Raji (cell line): ENCODE results near the gene BIRC6.

Source experiments
- POLR2A ChIP-seq: IDR thresholded peaks from 2 replicates; pipeline ENCODE4 v1.6.1; 2011; ENCODE audit warnings: low read depth, low read length, control low read depth; ENCODE audit not compliant: insufficient read depth

The BIRC6 gene

DNA sequence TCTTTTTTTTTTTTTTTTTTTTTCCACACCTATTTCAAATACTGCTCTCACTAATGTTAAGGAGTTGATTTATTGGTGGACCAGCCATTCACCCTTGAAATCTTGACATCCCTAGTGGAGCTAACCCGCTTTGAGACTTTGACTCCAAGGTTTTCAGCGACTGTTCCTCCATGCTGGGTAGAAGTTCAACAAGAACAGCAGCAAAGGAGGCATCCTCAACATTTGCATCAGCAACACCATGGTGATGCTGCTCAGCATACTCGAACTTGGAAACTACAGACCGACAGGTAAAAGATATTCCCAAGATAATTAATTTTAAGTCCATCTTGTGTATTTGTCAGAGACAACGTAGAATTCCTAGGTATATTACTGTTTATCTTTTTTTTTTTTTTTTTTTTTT lies 74.0 kb downstream of the BIRC6 start:
- TF ChIP-seq POLR2A = no peak

DNA sequence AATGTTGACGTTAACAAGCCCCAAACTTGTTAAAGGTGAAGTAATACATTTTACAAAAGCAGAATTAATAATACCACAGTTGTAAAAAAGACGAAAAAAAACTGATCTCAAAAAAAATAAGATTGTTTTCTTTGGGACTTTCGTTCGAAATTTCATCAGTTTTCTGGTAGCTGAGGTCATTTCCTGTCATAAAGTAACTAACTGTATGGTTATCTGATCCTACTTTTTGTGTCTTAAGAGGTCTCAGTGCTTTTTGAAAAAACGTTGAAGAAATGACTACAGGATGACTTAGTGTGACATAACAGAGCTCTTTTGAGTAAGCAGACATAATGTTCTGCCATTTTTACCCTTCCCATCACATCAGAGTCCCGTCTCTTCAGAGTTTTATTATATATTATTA lies 79.3 kb downstream of the BIRC6 start:
- TF ChIP-seq POLR2A = no peak

DNA sequence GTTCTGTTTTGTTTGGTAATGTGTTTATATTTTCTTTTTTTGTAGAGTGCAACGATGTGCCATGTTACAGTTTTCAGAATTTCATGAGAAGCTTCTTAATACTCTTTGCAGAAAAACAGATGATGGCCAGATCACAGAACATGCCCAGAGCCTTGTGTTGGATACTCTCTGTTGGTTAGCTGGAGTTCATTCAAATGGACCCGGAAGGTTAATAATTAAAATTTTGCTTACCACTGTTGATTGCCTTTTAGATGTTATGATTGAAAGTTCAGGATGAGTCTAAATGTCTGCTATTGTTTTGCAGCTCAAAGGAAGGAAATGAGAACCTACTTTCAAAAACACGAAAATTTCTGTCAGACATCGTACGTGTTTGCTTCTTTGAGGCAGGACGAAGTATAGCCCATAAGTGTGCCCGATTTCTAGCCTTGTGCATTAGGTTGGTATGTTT lies 85.2 kb downstream of the BIRC6 start:
- no peak for TF ChIP-seq POLR2A

- no peak for TF ChIP-seq POLR2A
Observed at GRCh38 chr2:32446369-32446768, 89.5 kb downstream of the BIRC6 start.

DNA sequence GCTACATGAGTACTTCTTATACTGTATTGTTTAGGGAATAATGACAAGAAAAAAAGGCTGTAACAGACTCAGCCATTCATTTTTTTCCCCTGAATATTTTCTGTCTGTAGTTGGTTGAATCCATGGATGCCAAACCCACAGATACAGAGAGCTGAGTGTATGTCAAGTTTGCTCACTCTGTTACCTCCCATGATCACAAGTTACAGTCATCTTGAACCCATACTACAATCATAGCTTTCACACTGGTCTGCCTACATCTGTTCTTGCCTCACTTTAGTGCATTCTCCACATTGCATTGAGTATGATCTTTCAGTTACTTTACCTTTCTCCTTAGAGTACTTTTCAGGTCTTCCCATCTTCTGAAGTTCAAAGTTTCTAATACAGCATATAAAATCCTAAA lies 94.0 kb downstream of the BIRC6 start:
- no peak for TF ChIP-seq POLR2A

DNA sequence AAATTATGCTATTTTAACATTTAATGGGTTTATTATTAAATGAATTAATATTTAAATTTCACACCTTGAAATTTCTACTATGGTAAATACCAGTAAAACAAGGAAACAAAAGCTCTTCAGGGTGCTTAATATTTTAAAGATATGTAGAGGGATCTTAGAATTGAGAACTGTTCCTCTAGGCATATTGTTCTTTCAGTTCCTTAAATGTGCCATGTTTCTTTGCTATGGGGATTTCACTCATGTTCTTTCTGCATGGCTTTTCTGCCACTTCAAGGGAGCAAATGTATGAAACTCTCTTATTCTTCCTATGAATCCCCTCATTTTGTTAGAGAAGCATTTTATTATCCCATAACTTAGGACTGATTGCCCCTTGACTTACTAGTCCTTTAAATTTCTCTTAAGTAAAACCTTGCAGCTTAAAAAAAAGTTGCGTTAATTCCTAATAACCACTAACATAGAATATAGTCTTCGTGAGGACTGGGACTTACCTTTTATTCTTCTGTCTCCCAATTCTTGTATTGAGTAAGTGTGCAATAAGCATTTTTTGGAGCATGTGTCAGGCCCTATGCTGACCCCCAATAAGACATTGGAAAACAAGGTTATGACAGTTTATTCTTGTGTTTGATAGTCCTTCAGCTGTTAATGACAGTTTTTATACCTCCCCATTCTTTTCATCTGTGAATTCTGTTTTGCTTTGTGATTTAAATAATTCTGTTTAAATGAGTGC lies 95.7 kb downstream of the BIRC6 start:
- no peak for TF ChIP-seq POLR2A

- TF ChIP-seq POLR2A = no peak
Observed at GRCh38 chr2:32453242-32454062, 96.6 kb downstream of the BIRC6 start.

DNA sequence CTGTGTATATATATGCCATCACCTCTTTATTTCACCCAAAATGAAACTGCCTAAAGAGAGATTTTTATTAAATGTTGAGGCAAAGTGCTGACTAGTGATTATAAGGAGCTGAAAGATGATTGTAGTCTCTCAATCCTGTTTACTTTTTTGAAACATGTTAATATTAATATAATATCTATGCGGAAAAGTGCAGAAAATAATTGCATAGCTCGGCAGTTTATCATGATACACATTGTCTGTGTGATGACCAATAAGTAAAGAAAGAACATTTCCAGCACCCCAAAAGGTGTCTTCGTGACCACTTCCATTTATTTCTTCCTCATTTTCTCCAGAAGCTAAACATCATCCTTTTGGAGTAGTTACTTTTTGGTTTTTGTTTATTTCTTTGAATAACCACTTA lies 99.0 kb downstream of the BIRC6 start:
- no peak for TF ChIP-seq POLR2A

- no peak for TF ChIP-seq POLR2A
Observed at GRCh38 chr2:32456808-32457207, 100.0 kb downstream of the BIRC6 start.

- no peak for TF ChIP-seq POLR2A
Observed at GRCh38 chr2:32457814-32458213, 101.0 kb downstream of the BIRC6 start.

DNA sequence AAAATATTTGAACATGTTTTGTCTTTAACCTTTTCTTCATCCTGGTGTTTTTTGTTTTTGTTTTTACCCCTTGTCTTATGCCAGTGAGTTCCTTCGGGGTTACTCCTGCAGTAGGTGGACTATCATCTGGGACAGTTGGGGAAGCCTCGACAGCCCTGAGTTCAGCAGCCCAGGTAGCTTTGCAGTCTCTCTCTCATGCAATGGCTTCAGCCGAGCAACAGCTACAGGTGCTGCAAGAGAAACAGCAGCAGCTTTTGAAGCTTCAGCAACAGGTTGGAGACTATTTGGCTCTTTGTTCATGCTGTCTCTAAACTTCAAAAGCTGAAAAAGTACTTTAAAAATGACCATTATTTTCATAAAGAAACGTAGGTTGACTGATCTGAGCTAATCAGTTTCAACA lies 106.3 kb downstream of the BIRC6 start:
- no peak for TF ChIP-seq POLR2A

DNA sequence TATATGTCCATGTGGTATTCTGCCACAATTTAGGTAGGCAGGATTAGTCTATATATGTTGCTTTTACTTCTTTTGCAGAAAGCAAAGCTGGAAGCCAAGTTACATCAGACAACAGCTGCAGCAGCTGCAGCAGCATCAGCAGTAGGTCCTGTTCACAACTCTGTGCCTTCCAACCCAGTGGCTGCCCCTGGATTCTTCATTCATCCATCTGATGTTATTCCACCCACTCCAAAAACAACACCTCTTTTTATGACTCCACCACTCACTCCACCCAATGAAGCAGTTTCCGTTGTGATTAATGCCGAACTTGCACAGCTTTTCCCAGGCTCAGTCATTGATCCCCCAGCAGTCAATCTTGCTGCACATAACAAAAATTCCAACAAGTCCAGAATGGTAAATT lies 107.6 kb downstream of the BIRC6 start:
- no peak for TF ChIP-seq POLR2A

GRCh38 chr2:32472605-32473004 lies 115.8 kb downstream of the BIRC6 start:
- TF ChIP-seq POLR2A = no peak

DNA sequence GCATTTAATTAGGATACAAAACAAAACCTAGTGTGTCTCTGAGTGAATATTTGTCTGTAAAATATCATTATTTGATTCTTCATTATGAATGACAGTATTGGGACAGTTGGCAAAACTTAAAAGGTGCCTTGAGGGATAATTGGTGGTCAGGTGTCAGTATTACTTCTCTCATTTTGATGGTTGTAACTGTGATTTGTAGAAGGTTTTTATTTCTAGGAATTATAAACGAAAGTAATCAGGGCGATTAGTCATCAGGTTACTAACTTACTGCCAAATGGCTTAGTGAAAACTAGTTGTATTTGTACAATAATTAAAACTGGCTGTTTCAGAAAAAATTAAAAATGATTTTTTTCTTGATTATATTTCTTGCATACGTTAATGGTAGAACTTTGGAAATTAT lies 117.6 kb downstream of the BIRC6 start:
- TF ChIP-seq POLR2A = no peak

DNA sequence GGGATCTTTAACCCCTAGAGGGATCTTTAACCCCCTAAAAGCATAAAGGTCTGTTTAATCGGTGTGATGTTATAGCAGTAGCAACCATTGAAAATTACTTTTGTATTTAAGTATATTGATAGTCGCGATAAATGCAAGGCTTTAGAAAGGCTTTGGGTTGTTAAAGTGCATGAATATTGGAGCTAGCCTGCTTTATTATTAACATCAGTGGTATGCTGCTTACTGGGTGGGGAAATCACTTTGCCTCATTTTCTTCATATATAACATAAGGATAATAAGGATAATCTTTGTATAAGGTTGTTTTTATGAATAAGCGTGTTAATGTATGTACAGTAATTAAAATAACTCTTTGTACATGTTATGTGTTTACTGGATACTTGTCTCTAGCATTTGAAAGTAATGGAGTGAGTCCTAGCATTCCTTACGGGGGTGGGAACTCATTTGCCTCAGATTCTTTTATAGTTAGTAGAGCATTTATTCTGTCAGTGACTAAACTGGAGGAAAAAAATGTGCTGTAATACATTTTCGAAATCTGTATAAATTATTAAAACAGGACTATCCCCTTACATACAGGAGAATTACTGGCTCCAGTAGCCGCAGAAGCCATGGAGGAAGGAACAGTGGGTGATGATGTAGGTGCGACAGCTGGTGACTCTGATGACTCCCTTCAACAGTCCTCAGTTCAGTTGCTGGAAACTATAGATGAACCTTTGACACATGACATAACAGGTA lies 122.2 kb downstream of the BIRC6 start:
- no peak for TF ChIP-seq POLR2A

DNA sequence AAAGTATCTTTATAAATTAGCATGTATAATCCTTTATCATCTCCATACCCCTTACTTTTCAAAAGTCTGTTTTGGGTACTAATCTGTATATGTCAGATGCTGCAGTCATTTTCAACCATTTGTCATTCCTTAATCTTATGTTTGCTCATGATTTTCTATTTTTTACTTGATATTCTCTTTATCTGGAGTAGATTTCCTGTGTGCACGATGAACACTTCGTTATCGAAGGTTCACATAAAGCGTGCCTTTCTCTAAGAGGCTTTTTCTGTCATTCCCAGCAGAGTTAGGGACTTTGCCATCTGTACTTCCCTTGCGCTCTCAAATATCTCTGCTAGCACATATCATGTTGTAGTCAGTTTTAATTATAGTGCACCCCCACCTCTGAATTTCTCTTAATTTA lies 123.2 kb downstream of the BIRC6 start:
- TF ChIP-seq POLR2A = no peak
